ENCODE results near the gene S100Z. TPM values are rescaled to one million over a fixed set of nuclear protein-coding genes. Genes with fewer than 3 reads are reported as not detected.
A peak's percentile ranks its signal among the peaks of the same experiment; 100 is the strongest.

Gene S100Z
- total and polyA plus RNA-seq, 5 experiments from 2014 or later, result not detected

- H3K4me3 Mint-ChIP-seq, result no peak overlapping the region
- H3K4me1 Mint-ChIP-seq, result peaks cover 3 to 5% (median 5%) of the 10 kb centered on the region in 4 donors
- DNase-seq (no peak), ATAC-seq (no peak)
- H3K36me3 Mint-ChIP-seq, result no peaks in the 10 kb centered on the region
- POLR2A ChIA-PET, result no interaction called here
- H3K27ac Mint-ChIP-seq, result no peak overlapping the region
- no peaks in the 10 kb centered on the region for H3K9me3 Mint-ChIP-seq
- no peaks in the 10 kb centered on the region for H3K27me3 Mint-ChIP-seq
Observed at GRCh38 chr5:76861612-76862011, 11.8 kb downstream of the S100Z start.

- no peak overlapping the region for H3K4me3 Mint-ChIP-seq
- ATAC-seq (no peak), DNase-seq (no peak)
- no peaks in the 10 kb centered on the region for H3K27me3 Mint-ChIP-seq
- POLR2A ChIA-PET, result no interaction called here
- no peaks in the 10 kb centered on the region for H3K36me3 Mint-ChIP-seq
- no peak overlapping the region for H3K27ac Mint-ChIP-seq
- H3K4me1 Mint-ChIP-seq, result no peaks in the 10 kb centered on the region
- H3K9me3 Mint-ChIP-seq, result no peaks in the 10 kb centered on the region
Observed at GRCh38 chr5:76863001-76863400, 13.2 kb downstream of the S100Z start.

- Mint-ChIP-seq H3K36me3 (no peaks in the 10 kb centered on the region), H3K9me3 (no peaks in the 10 kb centered on the region), H3K27me3 (no peaks in the 10 kb centered on the region), H3K27ac (no peak overlapping the region), H3K4me3 (no peak overlapping the region), H3K4me1 (no peaks in the 10 kb centered on the region)
- ATAC-seq (no peak), DNase-seq (no peak)
- POLR2A ChIA-PET, result no interaction called here
Observed at GRCh38 chr5:76866503-76866902, 16.7 kb downstream of the S100Z start.

- no peaks in the 10 kb centered on the region for H3K27me3 Mint-ChIP-seq
- no peak overlapping the region for H3K27ac Mint-ChIP-seq
- DNase-seq (no peak), ATAC-seq (no peak)
- H3K9me3 Mint-ChIP-seq, result no peaks in the 10 kb centered on the region
- H3K4me1 Mint-ChIP-seq, result no peaks in the 10 kb centered on the region
- POLR2A ChIA-PET, result no interaction called here
- H3K36me3 Mint-ChIP-seq, result no peaks in the 10 kb centered on the region
- no peak overlapping the region for H3K4me3 Mint-ChIP-seq
Observed at GRCh38 chr5:76867038-76867437, 17.2 kb downstream of the S100Z start.

- POLR2A ChIA-PET, result interaction anchor here (0.7 kb wide), 2 partner anchors 115 to 654 kb away, joined by 3 to 4 read pairs; no protein-coding TSS in a partner anchor
- H3K36me3 Mint-ChIP-seq, result no peaks in the 10 kb centered on the region
Observed at GRCh38 chr5:76867827-76868693, 18.2 kb downstream of the S100Z start.

GRCh38 chr5:76870046-76870445 lies 20.2 kb downstream of the S100Z start:
- no peak for DNase-seq
- POLR2A ChIA-PET, result no interaction called here

More at GRCh38 chr5:76867827-76868693, 18.2 kb downstream of the S100Z start:
- H3K9me3 Mint-ChIP-seq, result no peaks in the 10 kb centered on the region
- H3K4me1 Mint-ChIP-seq, result no peaks in the 10 kb centered on the region
- DNase-seq (peak; percentile 17 to 71 (median 48)), ATAC-seq (peak; percentile 68 to 72)
- H3K27me3 Mint-ChIP-seq, result no peaks in the 10 kb centered on the region
- no peak overlapping the region for H3K4me3 Mint-ChIP-seq
- no peak overlapping the region for H3K27ac Mint-ChIP-seq

GRCh38 chr5:76874088-76874581 lies 24.3 kb downstream of the S100Z start:
- no peak overlapping the region for H3K27ac Mint-ChIP-seq

More at GRCh38 chr5:76870046-76870445, 20.2 kb downstream of the S100Z start:
- Mint-ChIP-seq H3K4me1 (peaks cover 0 to 4% (median 2%) of the 10 kb centered on the region in 4 donors), H3K36me3 (no peaks in the 10 kb centered on the region), H3K4me3 (no peak overlapping the region), H3K27me3 (peaks cover 0 to 3% (median 0%) of the 10 kb centered on the region in 5 donors), H3K9me3 (no peaks in the 10 kb centered on the region), H3K27ac (peak overlapping the region in 1 of 10 donors; percentile 20)
- ATAC-seq, result no peak

GRCh38 chr5:76888733-76889300 lies 39.0 kb downstream of the S100Z start:
- Mint-ChIP-seq H3K27me3 (peaks cover 4 to 27% (median 8%) of the 10 kb centered on the region in 5 donors), H3K4me3 (no peak overlapping the region), H3K9me3 (no peaks in the 10 kb centered on the region), H3K27ac (no peak overlapping the region), H3K4me1 (no peaks in the 10 kb centered on the region), H3K36me3 (no peaks in the 10 kb centered on the region)
- DNase-seq (no peak), ATAC-seq (no peak)
- POLR2A ChIA-PET, result no interaction called here

More at GRCh38 chr5:76874088-76874581, 24.3 kb downstream of the S100Z start:
- Mint-ChIP-seq H3K4me3 (no peak overlapping the region), H3K4me1 (peaks cover 0 to 4% (median 2%) of the 10 kb centered on the region in 4 donors), H3K36me3 (no peaks in the 10 kb centered on the region), H3K27me3 (peaks cover 0 to 3% (median 0%) of the 10 kb centered on the region in 5 donors), H3K9me3 (no peaks in the 10 kb centered on the region)
- DNase-seq (no peak), ATAC-seq (no peak)
- POLR2A ChIA-PET, result interaction anchor here (0.6 to 0.7 kb wide), 2 partner anchors 21 to 125 kb away, joined by 3 to 4 read pairs; no protein-coding TSS in a partner anchor

- POLR2A ChIA-PET, result no interaction called here
- ATAC-seq (no peak), DNase-seq (no peak)
- no peaks in the 10 kb centered on the region for H3K4me1 Mint-ChIP-seq
- no peak overlapping the region for H3K4me3 Mint-ChIP-seq
- H3K27me3 Mint-ChIP-seq, result peaks cover 0 to 22% (median 4%) of the 10 kb centered on the region in 5 donors
- H3K27ac Mint-ChIP-seq, result no peak overlapping the region
- H3K36me3 Mint-ChIP-seq, result peaks cover 0 to 10% (median 4%) of the 10 kb centered on the region in 3 donors
- H3K9me3 Mint-ChIP-seq, result peaks cover 4 to 19% (median 11%) of the 10 kb centered on the region in 9 donors
Observed at GRCh38 chr5:76893294-76893693, 43.5 kb downstream of the S100Z start.

GRCh38 chr5:76896196-76896595 lies 46.4 kb downstream of the S100Z start:
- Mint-ChIP-seq H3K36me3 (peaks cover 2 to 31% (median 19%) of the 10 kb centered on the region in 3 donors), H3K4me3 (no peak overlapping the region), H3K27ac (no peak overlapping the region), H3K27me3 (peaks cover 0 to 31% (median 8%) of the 10 kb centered on the region in 5 donors), H3K4me1 (no peaks in the 10 kb centered on the region), H3K9me3 (peaks cover 11 to 48% (median 31%) of the 10 kb centered on the region in 9 donors)
- no peak for DNase-seq
- POLR2A ChIA-PET, result no interaction called here
- ATAC-seq, result no peak

- ATAC-seq (no peak), DNase-seq (no peak)
- POLR2A ChIA-PET, result no interaction called here
- Mint-ChIP-seq H3K27ac (no peak overlapping the region), H3K9me3 (peaks cover 11 to 54% (median 32%) of the 10 kb centered on the region in 9 donors), H3K36me3 (peaks cover 2 to 35% (median 19%) of the 10 kb centered on the region in 3 donors), H3K4me1 (no peaks in the 10 kb centered on the region), H3K4me3 (no peak overlapping the region), H3K27me3 (peaks cover 0 to 13% (median 4%) of the 10 kb centered on the region in 5 donors)
Observed at GRCh38 chr5:76901522-76901921, 51.7 kb downstream of the S100Z start.

- H3K9me3 Mint-ChIP-seq, result peaks cover 0 to 5% (median 0%) of the 10 kb centered on the region in 9 donors
- no peaks in the 10 kb centered on the region for H3K4me1 Mint-ChIP-seq
- peaks cover 0 to 16% (median 0%) of the 10 kb centered on the region in 5 donors for H3K27me3 Mint-ChIP-seq
- no peak overlapping the region for H3K4me3 Mint-ChIP-seq
- no peak for ATAC-seq
- H3K36me3 Mint-ChIP-seq, result peaks cover 0 to 2% (median 0%) of the 10 kb centered on the region in 3 donors
- POLR2A ChIA-PET, result no interaction called here
- H3K27ac Mint-ChIP-seq, result no peak overlapping the region
- DNase-seq, result no peak
Observed at GRCh38 chr5:76908166-76908565, 58.4 kb downstream of the S100Z start.

All from naive thymus-derived CD8-positive, alpha-beta T cell (primary cell).